ENCODE data around the gene ANKMY1.

The ANKMY1 gene

GRCh38 chr2:240462073-240462706 lies 95.6 kb downstream of the ANKMY1 start:
- H2AFZ ChIP-seq (ENCODE audit: low read depth): no peak overlapping the region
- H3K4me1 ChIP-seq (ENCODE audit: low read depth, poor library complexity, severe bottlenecking): no peaks in the 10 kb centered on the region
- no peak overlapping the region for H3K4me2 ChIP-seq
- H4K20me1 ChIP-seq (ENCODE audit: insufficient read depth): no peaks in the 10 kb centered on the region
- H3K27me3 ChIP-seq (ENCODE audit: insufficient read depth, low read depth): peaks cover 10% of the 10 kb centered on the region; the same call in 1 of the 2 replicates
- no peak overlapping the region for H3K27ac ChIP-seq
- TF ChIP-seq CTCF (conservative IDR thresholded peaks at IDR 0.05; ENCODE audit: low read depth, low read length): no peak
- no peak overlapping the region for H3K9ac ChIP-seq
- no peaks in the 10 kb centered on the region for H3K36me3 ChIP-seq (ENCODE audit: insufficient read depth)
- no peaks in the 10 kb centered on the region for H3K79me2 ChIP-seq (ENCODE audit: insufficient read depth, low read depth)
- H3K4me3 ChIP-seq (IDR thresholded peaks at IDR 0.05; ENCODE audit: insufficient read depth, low read depth, low read length): no peak overlapping the region

- H3K4me1 ChIP-seq (ENCODE audit: low read depth, poor library complexity, severe bottlenecking): no peaks in the 10 kb centered on the region
- H3K4me3 ChIP-seq (IDR thresholded peaks at IDR 0.05; ENCODE audit: insufficient read depth, low read depth, low read length): no peak overlapping the region
- no peak for TF ChIP-seq CTCF (conservative IDR thresholded peaks at IDR 0.05; ENCODE audit: low read depth, low read length)
- no peaks in the 10 kb centered on the region for H3K36me3 ChIP-seq (ENCODE audit: insufficient read depth)
- H3K4me2 ChIP-seq: no peak overlapping the region
- H4K20me1 ChIP-seq (ENCODE audit: insufficient read depth): no peaks in the 10 kb centered on the region
- no peak overlapping the region for H2AFZ ChIP-seq (ENCODE audit: low read depth)
- no peak overlapping the region for H3K27ac ChIP-seq
- no peaks in the 10 kb centered on the region for H3K79me2 ChIP-seq (ENCODE audit: insufficient read depth, low read depth)
- no peak overlapping the region for H3K9ac ChIP-seq
- peaks cover 10% of the 10 kb centered on the region; the same call in 1 of the 2 replicates for H3K27me3 ChIP-seq (ENCODE audit: insufficient read depth, low read depth)
These were observed 96.2 kb downstream of the ANKMY1 start for GRCh38 chr2:240461471-240462072.

DNA sequence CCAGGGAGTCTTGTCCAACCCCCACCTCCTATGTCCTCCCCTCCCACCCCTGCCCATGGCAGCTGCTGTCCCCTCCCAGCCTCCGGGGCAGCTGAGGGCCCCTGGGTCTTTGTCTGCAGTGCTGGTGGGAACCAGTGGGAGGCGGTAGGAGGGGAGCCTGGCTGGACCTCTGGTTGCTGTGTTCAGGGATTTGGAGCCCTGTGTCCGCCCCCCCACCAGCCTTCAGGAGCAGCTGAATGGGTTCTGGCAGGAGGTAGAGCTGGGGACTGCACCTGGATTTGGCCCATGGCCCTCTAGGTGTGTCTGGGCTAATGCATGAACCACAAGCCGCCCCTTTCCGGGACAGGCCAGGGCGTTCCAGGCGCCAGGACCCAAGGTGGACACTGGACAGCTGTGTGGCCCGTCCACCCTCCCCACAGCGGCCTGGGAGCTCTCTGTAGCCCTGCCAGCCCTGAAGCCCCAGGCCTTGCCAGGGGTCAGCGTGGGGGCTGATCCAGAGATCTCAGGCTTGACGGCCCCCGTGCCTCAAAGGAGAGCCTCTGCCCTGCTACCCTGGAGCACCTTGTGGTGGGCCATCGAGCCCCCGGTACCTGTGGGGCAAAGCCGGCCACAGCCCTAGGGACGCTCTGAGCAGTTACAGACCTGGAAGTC lies 96.9 kb downstream of the ANKMY1 start:
- Histone ChIP-seq H3K27me3 (ENCODE audit: insufficient read depth, low read depth) (peaks cover 10% of the 10 kb centered on the region; the same call in 1 of the 2 replicates), H3K79me2 (ENCODE audit: insufficient read depth, low read depth) (no peaks in the 10 kb centered on the region), H2AFZ (ENCODE audit: low read depth) (no peak overlapping the region), H3K4me3 (IDR thresholded peaks at IDR 0.05; ENCODE audit: insufficient read depth, low read depth, low read length) (no peak overlapping the region), H3K4me1 (ENCODE audit: low read depth, poor library complexity, severe bottlenecking) (no peaks in the 10 kb centered on the region), H3K9ac (no peak overlapping the region), H4K20me1 (ENCODE audit: insufficient read depth) (no peaks in the 10 kb centered on the region), H3K27ac (no peak overlapping the region), H3K36me3 (ENCODE audit: insufficient read depth) (no peaks in the 10 kb centered on the region), H3K4me2 (no peak overlapping the region)
- no peak for TF ChIP-seq CTCF (conservative IDR thresholded peaks at IDR 0.05; ENCODE audit: low read depth, low read length)

DNA sequence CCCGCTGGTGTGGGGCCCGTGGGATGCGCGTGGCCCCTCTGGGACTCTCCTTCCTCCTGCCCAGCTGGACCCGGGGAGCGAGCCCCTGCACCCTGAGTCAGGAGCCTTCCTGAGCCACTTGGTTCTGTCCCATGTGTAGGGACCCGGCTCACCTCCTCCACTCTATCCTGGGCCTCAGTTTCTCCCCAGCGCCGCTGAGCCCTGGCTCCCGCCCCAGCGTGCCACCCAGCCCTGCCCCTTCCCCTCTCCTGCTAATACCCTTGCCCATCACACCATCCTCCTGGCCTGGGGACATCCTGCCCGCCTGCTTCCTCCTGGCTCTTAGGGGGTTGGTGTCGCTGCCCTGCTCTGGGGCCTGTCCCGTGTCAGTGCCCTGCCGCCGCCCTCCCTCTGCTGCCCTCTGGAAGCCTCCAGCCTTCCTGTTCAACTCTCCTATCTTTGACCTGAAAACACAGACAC lies 97.5 kb downstream of the ANKMY1 start:
- no peaks in the 10 kb centered on the region for H3K36me3 ChIP-seq (ENCODE audit: insufficient read depth)
- H3K27ac ChIP-seq: no peak overlapping the region
- no peak overlapping the region for H2AFZ ChIP-seq (ENCODE audit: low read depth)
- peaks cover 15% of the 10 kb centered on the region for H3K27me3 ChIP-seq (ENCODE audit: insufficient read depth, low read depth)
- H3K79me2 ChIP-seq (ENCODE audit: insufficient read depth, low read depth): no peaks in the 10 kb centered on the region
- no peak for TF ChIP-seq CTCF (conservative IDR thresholded peaks at IDR 0.05; ENCODE audit: low read depth, low read length)
- no peak overlapping the region for H3K9ac ChIP-seq
- no peak overlapping the region for H3K4me3 ChIP-seq (IDR thresholded peaks at IDR 0.05; ENCODE audit: insufficient read depth, low read depth, low read length)
- H3K4me1 ChIP-seq (ENCODE audit: low read depth, poor library complexity, severe bottlenecking): no peaks in the 10 kb centered on the region
- H4K20me1 ChIP-seq (ENCODE audit: insufficient read depth): no peaks in the 10 kb centered on the region
- H3K4me2 ChIP-seq: no peak overlapping the region
